ENCODE data around the gene CD177. TPM values are rescaled to one million over a fixed set of nuclear protein-coding genes. Genes with fewer than 3 reads are reported as not detected.
"Not testable (repeated sequence)": the region's sequence is repeated elsewhere in the genome, so short reads cannot be mapped to it uniquely, and the experiment has no call there.

CD177 gene
- polyA plus RNA-seq, 1 experiment, result 1.7 TPM

- CTCF ChIA-PET, result interaction anchor here (0.6 kb wide), 1 partner anchor 46 kb away, joined by 3 read pairs; no protein-coding TSS in a partner anchor
Observed at GRCh38 chr19:43367822-43368221, 14.3 kb downstream of the CD177 start.

GRCh38 chr19:43368897-43369296, 15.4 kb downstream of the CD177 start:
- CTCF ChIA-PET; H3K27me3 ChIP-seq (ENCODE audit: control insufficient read depth, insufficient read depth, low read length); DNase-seq (ENCODE audit: low read depth); POLR2A ChIA-PET; H3K4me3 ChIP-seq (ENCODE audit: low read depth, low read length); H3K36me3 ChIP-seq (ENCODE audit: control insufficient read depth, insufficient read depth, low read length): not testable (repeated sequence)

More at GRCh38 chr19:43367822-43368221, 14.3 kb downstream of the CD177 start:
- no peak for TF ChIP-seq CTCF (IDR thresholded peaks at IDR 0.05; ENCODE audit: insufficient read depth, low read depth, low read length)
- Histone ChIP-seq H3K36me3 (ENCODE audit: control insufficient read depth, insufficient read depth, low read length) (no peaks in the 10 kb centered on the region), H3K27me3 (ENCODE audit: control insufficient read depth, insufficient read depth, low read length) (0 out of 2 replicates have a peak, but pooled peaks cover 4% of the 10 kb centered on the region), H3K4me3 (ENCODE audit: low read depth, low read length) (no peak overlapping the region)
- DNase-seq (ENCODE audit: low read depth), result no peak
- POLR2A ChIA-PET, result no interaction called here

- no peak for TF ChIP-seq CTCF (IDR thresholded peaks at IDR 0.05; ENCODE audit: insufficient read depth, low read depth, low read length)
- Histone ChIP-seq H3K4me3 (ENCODE audit: low read depth, low read length) (no peak overlapping the region), H3K36me3 (ENCODE audit: control insufficient read depth, insufficient read depth, low read length) (no peaks in the 10 kb centered on the region), H3K27me3 (ENCODE audit: control insufficient read depth, insufficient read depth, low read length) (0 out of 2 replicates have a peak, but pooled peaks cover 2% of the 10 kb centered on the region)
- DNase-seq (ENCODE audit: low read depth), result no peak
- ChIA-PET CTCF (no interaction called here), POLR2A (no interaction called here)
Observed at GRCh38 chr19:43371909-43372308, 18.4 kb downstream of the CD177 start.

GRCh38 chr19:43372462-43372861, 19.0 kb downstream of the CD177 start:
- CTCF ChIA-PET, result no interaction called here
- POLR2A ChIA-PET, result no interaction called here
- H3K4me3 ChIP-seq (ENCODE audit: low read depth, low read length), result no peak overlapping the region
- H3K36me3 ChIP-seq (ENCODE audit: control insufficient read depth, insufficient read depth, low read length), result no peaks in the 10 kb centered on the region
- no peak for DNase-seq (ENCODE audit: low read depth)
- 0 out of 2 replicates have a peak, but pooled peaks cover 2% of the 10 kb centered on the region for H3K27me3 ChIP-seq (ENCODE audit: control insufficient read depth, insufficient read depth, low read length)
- no peak for TF ChIP-seq CTCF (IDR thresholded peaks at IDR 0.05; ENCODE audit: insufficient read depth, low read depth, low read length)

- CTCF ChIA-PET; H3K27me3 ChIP-seq (ENCODE audit: control insufficient read depth, insufficient read depth, low read length): not testable (repeated sequence)
Observed at GRCh38 chr19:43377624-43378023, 24.1 kb downstream of the CD177 start.

GRCh38 chr19:43380008-43380407, 26.5 kb downstream of the CD177 start:
- H3K4me3 ChIP-seq (ENCODE audit: low read depth, low read length), result no peak overlapping the region
- ChIA-PET POLR2A (no interaction called here), CTCF (no interaction called here)
- TF ChIP-seq CTCF (IDR thresholded peaks at IDR 0.05; ENCODE audit: insufficient read depth, low read depth, low read length), result no peak
- no peaks in the 10 kb centered on the region for H3K36me3 ChIP-seq (ENCODE audit: control insufficient read depth, insufficient read depth, low read length)
- no peak for DNase-seq (ENCODE audit: low read depth)
- H3K27me3 ChIP-seq (ENCODE audit: control insufficient read depth, insufficient read depth, low read length), result peaks cover 3% of the 10 kb centered on the region

More at GRCh38 chr19:43377624-43378023, 24.1 kb downstream of the CD177 start:
- DNase-seq (ENCODE audit: low read depth); POLR2A ChIA-PET; H3K36me3 ChIP-seq (ENCODE audit: control insufficient read depth, insufficient read depth, low read length); H3K4me3 ChIP-seq (ENCODE audit: low read depth, low read length): not testable (repeated sequence)
